Epidermal melanocyte (primary cell): Measurements from ENCODE around the gene EMCN.

Experiments used
- DNase-seq: peaks from one replicate; pipeline ENCODE4 v3.0.0; 2011; ENCODE audit warnings: low spot score; ENCODE audit not compliant: insufficient read length

EMCN gene

GRCh38 chr4:100493756-100494155, 24.1 kb downstream of the EMCN start:
- DNase-seq, result no peak

- DNase-seq, result no peak
These were observed 25.7 kb downstream of the EMCN start for GRCh38 chr4:100492129-100492528.

DNA sequence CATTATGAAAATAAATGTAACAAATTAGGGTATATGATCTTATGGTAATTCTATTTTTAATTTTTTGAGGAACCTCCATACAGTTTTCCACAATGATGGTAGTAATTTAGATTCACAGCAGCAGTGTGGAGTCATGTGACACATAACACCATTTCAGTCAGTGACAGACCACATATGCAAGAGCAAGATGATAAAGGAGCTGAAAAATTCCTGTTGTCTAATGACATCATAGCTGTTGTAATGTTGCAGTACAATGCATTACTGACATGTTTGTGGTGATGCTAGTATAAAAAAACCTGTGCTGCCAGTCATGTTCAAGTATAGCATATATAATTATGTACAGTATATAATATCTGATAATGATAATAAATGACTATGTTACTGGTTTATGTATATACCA, 28.5 kb downstream of the EMCN start:
- no peak for DNase-seq

DNA sequence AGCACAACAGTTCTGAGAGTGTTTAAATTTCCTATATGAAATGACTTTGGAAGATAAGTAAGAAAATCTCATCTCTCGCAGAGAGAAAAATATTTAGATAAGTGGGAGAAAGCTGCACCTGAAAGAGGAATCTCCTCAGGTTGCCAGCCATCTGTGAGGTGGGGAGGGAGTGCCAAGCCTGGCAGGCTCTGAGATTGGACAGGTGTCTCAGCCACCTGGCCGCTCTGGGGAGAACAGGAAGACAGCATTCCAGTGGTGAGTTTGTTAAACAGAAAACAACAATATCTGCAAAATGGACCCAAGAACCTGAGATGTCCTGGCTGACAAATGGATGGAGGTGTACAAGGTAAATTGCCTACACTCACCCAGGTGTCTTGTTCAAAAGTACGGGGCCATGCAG, 31.3 kb downstream of the EMCN start:
- no peak for DNase-seq

- no peak for DNase-seq
These were observed 34.0 kb downstream of the EMCN start for GRCh38 chr4:100483796-100484195.

DNA sequence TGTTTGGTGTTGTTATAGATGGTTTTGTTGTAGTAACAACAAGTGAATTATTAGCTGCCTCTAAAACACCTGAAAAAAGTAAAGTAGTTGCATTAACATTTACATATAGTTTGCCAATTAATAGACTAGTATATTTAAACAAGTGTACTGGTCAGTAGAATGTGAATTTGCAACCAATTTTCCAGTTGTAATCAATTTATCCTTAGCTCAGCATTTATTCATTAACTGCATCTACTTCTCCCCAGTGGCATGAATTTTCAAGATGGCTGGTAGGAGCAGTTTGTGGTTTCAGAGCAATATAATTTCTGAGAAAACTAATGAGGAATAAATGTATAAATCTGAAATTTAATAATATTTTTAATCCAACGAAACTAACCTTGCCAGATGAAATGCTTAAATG, 37.9 kb downstream of the EMCN start:
- no peak for DNase-seq

DNA sequence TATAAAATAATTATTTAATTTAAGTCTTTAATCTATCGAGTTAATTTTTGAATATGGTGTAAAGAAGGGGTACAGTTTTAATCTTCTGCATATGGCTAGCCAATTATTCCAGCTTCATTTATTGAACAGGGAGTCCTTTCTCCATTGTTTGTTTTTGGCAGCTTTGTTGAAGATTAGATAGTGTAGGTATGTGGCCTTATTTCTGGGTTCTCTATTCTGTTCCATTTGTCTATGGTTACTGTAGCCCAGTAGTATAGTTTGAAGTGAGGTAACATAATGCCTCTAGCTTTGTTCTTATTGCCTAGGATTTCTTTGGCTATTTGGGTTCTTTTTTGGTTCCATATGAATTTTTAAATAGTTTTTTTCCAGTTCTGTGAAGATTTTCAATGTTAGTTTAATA, 48.3 kb downstream of the EMCN start:
- no peak for DNase-seq

GRCh38 chr4:100466501-100466900, 51.3 kb downstream of the EMCN start:
- no peak for DNase-seq

GRCh38 chr4:100461807-100462605, 55.8 kb downstream of the EMCN start:
- DNase-seq, result no peak

- DNase-seq, result no peak
These were observed 67.4 kb downstream of the EMCN start for GRCh38 chr4:100450449-100450848.

- no peak for DNase-seq
These were observed 86.4 kb downstream of the EMCN start for GRCh38 chr4:100431416-100431815.

- no peak for DNase-seq
These were observed 87.4 kb downstream of the EMCN start for GRCh38 chr4:100430451-100430850.

DNA sequence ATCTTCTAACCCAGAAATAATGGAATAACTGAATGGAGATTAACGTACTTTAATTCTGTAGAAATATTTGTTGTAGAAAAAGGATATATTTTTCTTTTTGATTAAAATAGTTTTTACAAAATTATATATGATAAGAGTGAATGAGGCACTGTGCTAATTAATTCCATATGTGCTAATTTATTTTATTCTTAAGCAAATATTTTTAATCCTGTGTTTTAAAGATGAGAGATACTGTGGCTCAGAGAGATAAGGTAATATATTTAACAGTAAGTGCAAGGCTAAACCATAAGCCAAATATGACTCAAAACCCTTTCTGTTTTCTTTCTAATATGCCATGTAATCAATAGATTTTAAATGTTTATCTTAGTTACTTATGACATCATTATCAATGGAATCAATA, 88.2 kb downstream of the EMCN start:
- DNase-seq, result no peak

DNA sequence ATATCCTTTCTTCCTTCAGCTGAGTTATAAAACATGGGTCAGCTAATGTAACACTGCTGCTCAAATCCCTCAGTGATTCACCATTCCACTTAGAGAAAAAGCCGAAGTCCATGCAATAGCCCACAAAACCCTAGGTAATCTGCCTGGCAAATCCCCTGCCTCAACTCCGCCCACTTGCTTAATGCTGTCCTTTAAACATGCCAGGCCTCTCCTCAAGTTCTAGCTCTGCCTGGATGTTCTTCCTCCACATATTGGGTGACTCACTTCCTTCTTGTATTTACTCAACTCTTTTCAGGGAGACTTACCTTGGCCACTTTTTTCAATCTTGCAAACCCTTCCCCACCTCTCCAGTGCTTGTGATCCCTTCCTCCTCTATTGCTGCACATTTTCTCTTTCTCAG, 89.8 kb downstream of the EMCN start:
- DNase-seq, result no peak

DNA sequence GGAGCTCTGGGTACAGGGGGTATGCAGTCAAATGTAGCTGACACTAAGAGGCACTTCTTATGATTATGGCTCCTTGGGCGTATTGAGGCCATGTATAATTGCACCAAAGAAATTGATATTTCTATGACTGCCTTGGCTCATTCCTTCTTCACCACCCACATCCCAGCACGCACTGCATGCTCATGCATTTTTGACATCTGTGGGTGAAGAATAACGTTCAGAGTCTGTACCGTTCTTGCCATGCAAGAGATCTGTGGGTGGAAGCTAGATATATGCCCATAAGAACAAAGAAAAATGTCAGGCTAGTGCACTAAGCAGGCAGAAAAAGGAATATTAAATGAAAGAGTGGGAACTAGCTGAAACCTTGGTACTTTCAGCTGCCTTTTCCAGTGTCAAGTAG, 93.4 kb downstream of the EMCN start:
- no peak for DNase-seq

GRCh38 chr4:100422894-100423293, 94.9 kb downstream of the EMCN start:
- no peak for DNase-seq

- no peak for DNase-seq
These were observed 96.4 kb downstream of the EMCN start for GRCh38 chr4:100421361-100421978.

GRCh38 chr4:100420571-100420970, 97.3 kb downstream of the EMCN start:
- DNase-seq, result no peak

DNA sequence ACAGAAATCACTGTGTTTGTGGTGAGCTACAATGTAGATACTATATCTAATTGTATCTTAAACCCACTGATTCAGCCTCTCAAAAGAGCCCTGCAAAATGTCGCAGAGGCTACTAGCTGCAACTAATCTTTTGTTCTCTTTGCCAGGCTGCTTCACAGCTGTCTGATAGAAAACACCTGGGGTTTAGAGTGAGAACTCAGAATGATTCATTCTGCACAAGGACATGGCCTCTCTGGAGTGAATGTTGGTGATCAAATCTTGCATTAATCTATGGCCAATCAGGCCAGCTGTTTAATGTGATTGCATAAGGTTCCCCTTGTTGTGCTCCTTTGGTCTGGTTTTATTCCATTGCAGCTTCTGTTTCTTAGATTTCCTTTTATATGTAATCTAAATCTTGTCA, 100.3 kb downstream of the EMCN start:
- no peak for DNase-seq

- DNase-seq, result no peak
These were observed 103.6 kb downstream of the EMCN start for GRCh38 chr4:100414016-100414790.

DNA sequence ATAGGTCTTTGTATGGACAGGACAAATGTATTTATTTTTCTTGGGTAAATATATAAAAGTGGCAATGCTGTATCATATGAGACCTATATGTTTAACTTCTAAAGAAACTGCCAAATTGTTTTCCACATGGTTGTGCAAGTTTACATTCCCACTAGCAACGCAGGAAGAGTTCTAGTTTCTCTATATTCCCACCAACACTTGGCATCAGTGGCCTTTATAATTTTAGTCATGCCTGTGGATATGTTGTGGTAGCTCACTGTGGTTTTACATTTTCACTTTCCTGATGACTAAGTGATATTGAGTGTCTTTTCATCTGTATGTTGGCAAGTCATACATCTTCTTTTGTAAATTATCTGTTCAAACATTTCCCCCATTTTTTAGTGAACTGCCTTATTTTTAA, 126.0 kb downstream of the EMCN start:
- no peak for DNase-seq

GRCh38 chr4:100391086-100391485, 126.7 kb downstream of the EMCN start:
- no peak for DNase-seq
